GM12878 (cell line): ENCODE results near the gene FIBCD1. TPM values are rescaled to one million over a fixed set of nuclear protein-coding genes. Genes with fewer than 3 reads are reported as not detected.

Source experiments
- ATF2 ChIP-seq: IDR thresholded peaks from 2 replicates; pipeline ENCODE4 v1.6.1; 2012; ENCODE audit warnings: low read length, inconsistent platforms
- CTCF ChIP-seq, 3 experiments: IDR thresholded peaks in 2 of 3; conservative IDR thresholded peaks in 1 of 3; 2 replicates each; pipeline ENCODE4 v1.5.1; 2011; ENCODE audit warnings: low read depth in 3 of 3, low read length in 3 of 3, mild to moderate bottlenecking in 3 of 3, control low read depth in 2 of 3, moderate library complexity in 2 of 3, inconsistent platforms in 1 of 3, mixed read lengths in 1 of 3; ENCODE audit not compliant: control insufficient read depth in 2 of 3, insufficient read depth in 1 of 3; ENCODE audit errors: extremely low read depth in 1 of 3
- EED ChIP-seq: sonication (generic); IDR thresholded peaks from 2 replicates; pipeline ENCODE4 v1.6.1; 2016; ENCODE audit warnings: antibody characterized with exemption, low read depth
- IRF5 ChIP-seq: fragments of 450-650 bp; IDR thresholded peaks from 2 replicates; pipeline ENCODE4 v1.6.1; 2017; ENCODE audit warnings: borderline replicate concordance
- NRF1 ChIP-seq: conservative IDR thresholded peaks from 2 replicates; pipeline ENCODE4 v1.6.1; 2011; ENCODE audit warnings: mild to moderate bottlenecking, low read depth, low read length, improper control_type of control experiment
- PAX5 ChIP-seq: IDR thresholded peaks from 2 replicates; pipeline ENCODE4 v1.6.1; 2011; ENCODE audit warnings: low read depth, low read length, borderline replicate concordance
- PAX8 ChIP-seq: fragments of 450-650 bp; IDR thresholded peaks from 2 replicates; pipeline ENCODE4 v1.6.1; 2017; ENCODE audit warnings: mild to moderate bottlenecking, moderate library complexity
- REST ChIP-seq: IDR thresholded peaks from 2 replicates; pipeline ENCODE4 v1.6.1; 2012; ENCODE audit warnings: mild to moderate bottlenecking, low read depth, low read length
- SREBF2 ChIP-seq: IDR thresholded peaks from 2 replicates; pipeline ENCODE4 v1.6.1; 2012; ENCODE audit warnings: mild to moderate bottlenecking, low read length
- TCF12 ChIP-seq: IDR thresholded peaks from 2 replicates; pipeline ENCODE4 v1.6.1; 2011; ENCODE audit warnings: low read depth, mild to moderate bottlenecking, low read length
- WRNIP1 ChIP-seq: IDR thresholded peaks from 2 replicates; pipeline ENCODE4 v1.6.1; 2011; ENCODE audit warnings: low read depth, low read length, improper control_type of control experiment, borderline replicate concordance
- polyA plus RNA-seq, 11 experiments: library from polyadenylated mRNA; depleted of rRNA in 4 of 11; unstranded in 6 of 11; stranded (reverse) in 5 of 11; fragments of >200 nt; fragmentation: Nextera tagmentation in 4 of 11; fragmentation: Illumina TruSeq in 1 of 11; extraction: Ambion mirVana in 4 of 11; extraction: Trizol in 1 of 11; gene quantifications; 1 replicate in 1 of 11; 2 replicates in 10 of 11; pipeline versions ENCODE4 v1.2.1 to v1.2.3, GENCODE V29; 2011 to 2016; ENCODE audit warnings: inconsistent platforms in 2 of 11, missing spikeins in 2 of 11, low read depth in 1 of 11
- total RNA-seq, 4 experiments: library from RNA; depleted of rRNA in 3 of 4; stranded (reverse); fragments of >200 nt in 3 of 4; fragmentation: Illumina TruSeq in 1 of 4; extraction: Trizol in 1 of 4; gene quantifications; 2 replicates each; pipeline versions ENCODE4 v1.2.1 to v1.2.3, GENCODE V29; 2013 to 2021

The FIBCD1 gene
- total and polyA plus RNA-seq, 10 of the 15 experiments (the other 5 are each of a cell fraction or from before 2014, with no cell fraction given), result 0.04 to 0.95 (median 0.25) TPM; not detected in 6

- TF ChIP-seq PAX5 (no peak), NRF1 (no peak), REST (no peak), ATF2 (no peak), WRNIP1 (no peak), SREBF2 (no peak), IRF5 (no peak), EED (no peak), CTCF (IDR thresholded peaks at IDR 0.05 in 2 of 3, conservative IDR thresholded peaks at IDR 0.05 in 1 of 3; ENCODE audit: control insufficient read depth in 2 of 3, extremely low read depth in 1 of 3, insufficient read depth in 1 of 3, low read depth in 3 of 3, low read length in 3 of 3) (no peak), TCF12 (no peak), PAX8 (no peak)
Measured at GRCh38 chr9:130858739-130859705, 80.0 kb downstream of the FIBCD1 start (continued).
